ENCODE measurements around the gene FUCA2.
"Not testable (repeated sequence)": the region's sequence is repeated elsewhere in the genome, so short reads cannot be mapped to it uniquely, and the experiment has no call there.

FUCA2 gene

DNA sequence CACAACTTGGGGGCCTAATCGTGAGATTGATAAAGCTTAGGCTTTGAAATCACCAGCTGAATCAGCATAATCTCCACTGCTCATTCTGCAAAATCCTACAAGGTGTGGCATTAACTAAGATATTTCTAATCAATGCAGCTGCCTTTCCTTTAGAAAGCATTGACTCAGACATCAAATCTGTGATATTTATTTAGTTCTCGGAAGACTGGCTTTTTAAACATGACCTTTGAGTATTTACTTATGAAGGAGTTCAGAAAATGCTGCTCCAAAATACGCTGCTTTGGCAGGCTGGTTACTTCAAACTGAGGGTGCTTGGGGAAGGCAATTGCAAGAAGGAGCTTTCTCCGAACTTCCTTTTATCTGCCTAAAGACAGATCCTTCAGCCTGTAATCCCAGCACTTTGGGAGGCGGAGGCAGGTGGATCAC, 23.7 kb upstream of the FUCA2 start:
- no peak for DNase-seq

DNA sequence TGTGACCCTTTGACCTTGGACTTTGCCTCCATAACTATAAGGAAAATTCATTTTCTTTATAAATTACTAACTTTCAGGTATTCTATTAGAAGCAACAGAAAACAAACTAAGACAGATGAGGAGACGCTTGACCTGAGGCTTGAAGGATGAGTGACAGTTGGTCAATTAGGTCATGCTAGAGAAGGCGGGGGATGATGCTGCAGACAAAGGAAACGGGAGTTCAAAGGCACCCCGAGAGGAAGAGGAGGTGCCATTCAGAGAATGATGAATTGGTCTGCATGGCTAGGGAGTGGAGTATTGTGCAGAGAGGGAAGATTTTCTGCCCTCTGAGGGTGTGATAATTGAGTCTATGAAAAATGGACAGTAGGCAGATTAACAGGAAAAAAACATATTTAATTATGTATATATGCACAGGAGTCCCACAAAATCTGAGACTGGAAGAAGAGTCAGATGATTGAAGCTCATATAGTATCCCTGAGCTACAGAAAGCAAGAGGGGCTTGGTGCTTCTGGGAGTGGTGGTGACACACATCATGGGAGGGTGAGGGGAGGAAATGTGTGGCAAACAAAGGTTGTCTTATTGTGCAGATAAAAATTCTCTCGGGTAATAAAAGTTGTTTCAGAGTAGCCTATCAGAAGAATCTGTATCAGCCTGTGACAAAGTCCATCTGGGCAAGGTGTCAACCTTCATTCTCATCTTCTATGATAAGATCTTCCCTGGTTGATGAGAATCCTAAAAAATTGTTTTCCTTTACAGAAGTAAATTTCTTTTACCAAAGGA, 20.4 kb upstream of the FUCA2 start:
- no peak for DNase-seq

DNA sequence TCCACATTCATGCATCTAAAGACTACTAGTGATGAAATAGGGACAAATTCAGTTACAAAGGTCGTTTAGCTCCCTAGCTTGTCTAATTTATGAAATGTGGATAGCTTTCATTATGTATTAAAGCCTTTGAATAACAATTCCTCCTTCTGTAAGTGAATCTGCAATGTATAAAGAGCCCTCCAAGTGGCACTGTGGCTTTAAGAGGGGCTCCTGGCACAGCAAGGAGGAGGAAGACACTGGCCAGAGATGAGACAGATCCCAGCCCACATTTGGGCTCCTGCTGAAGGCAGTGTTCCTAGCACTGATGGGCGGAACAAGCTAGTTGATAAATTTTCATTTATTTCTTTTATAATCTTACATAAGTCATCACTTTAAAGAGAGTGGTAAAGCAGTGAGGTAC, 17.6 kb upstream of the FUCA2 start:
- no peak for DNase-seq

DNA sequence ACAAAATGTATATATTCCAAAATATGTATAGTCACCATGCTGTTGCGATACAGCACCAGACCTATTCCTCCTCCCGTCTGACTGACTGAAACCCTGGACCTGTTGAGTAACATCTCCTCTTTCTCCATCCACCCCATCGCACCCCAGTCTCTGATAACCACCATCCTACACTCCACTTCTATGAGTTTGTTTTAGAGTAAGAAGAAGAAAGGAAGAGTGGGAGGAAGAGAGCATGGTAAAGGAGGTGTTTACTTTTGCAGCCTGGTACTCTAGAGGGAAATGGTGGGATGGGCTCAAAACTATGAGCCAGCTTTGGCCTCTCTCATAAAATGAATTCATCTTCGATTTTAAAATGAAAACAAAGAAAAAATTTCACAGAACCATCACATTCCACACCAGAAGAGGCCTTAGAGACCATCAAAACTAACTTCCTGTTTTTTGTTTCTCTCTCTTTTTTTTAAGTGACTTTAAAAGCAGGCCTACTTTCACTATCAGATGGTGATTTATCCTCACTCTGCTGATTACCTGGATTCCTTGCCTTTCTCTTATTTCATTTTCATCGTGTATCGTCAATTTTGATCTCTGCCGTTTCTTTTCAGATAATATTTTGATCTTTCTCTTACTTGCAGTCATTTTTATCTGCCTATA, 16.8 kb upstream of the FUCA2 start:
- DNase-seq, result no peak

DNA sequence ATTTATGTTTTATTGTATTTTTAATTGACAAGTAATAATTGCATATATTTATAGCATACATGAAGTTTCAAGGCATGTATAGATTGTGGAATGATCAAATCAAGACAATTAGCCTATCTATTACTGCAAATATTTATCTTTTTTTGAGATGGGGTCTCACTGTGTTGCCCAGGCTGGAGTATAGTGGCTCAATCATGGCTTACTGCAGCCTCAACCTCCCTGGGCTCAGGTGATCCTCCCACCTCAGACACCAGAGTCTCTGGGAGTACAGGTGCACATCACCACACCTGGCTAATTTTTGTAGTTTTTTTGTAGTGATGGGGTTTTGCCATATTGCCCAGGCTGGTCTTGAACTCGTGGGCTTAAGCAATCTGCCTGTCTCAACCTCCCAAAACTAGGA, 16.2 kb upstream of the FUCA2 start:
- DNase-seq, result no peak

DNA sequence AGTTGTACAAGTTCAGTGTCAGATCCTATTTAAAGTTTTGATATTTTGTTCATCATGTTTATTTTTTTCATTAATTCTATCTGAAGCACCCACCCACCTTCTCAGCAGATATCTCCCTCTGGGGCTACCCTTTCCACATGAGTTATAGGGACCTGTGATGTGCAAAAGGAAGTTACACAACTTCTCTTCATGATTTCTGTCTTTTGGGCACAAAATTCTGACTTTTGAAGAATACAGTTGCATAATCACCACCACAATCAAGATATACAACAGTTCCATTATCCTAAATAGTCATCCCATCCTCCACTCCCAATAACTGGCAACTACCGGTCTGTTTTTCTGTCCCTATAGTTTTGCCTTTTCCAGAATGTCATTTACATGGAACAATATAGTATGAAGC, 13.8 kb upstream of the FUCA2 start:
- no peak for DNase-seq

DNA sequence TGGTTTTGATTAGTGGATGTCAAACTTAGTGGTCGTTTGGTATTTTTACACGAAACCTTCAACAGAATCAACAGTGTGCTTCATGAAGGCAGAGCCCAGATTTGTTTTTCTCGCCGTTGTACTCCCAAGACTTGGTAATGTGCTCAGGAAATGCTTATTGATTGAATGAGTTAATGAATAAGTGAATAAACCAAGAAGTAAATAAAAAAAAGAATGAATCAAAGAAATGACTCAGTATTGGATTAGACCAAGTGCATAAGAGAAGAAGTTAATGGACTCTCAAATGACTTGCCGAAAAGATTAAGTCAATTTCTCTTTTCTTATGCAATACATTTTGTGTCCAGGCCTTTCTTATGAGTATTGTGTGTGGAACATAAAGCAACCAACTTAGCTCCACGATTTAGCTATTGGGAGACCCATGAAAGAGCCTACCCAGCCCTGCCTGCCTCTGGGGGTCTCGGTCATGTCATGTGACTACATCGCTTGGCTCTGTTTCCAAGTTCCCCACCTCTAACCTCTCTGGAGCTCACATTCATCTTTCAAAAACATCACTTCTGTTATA, 10.6 kb upstream of the FUCA2 start:
- DNase-seq, result no peak

DNA sequence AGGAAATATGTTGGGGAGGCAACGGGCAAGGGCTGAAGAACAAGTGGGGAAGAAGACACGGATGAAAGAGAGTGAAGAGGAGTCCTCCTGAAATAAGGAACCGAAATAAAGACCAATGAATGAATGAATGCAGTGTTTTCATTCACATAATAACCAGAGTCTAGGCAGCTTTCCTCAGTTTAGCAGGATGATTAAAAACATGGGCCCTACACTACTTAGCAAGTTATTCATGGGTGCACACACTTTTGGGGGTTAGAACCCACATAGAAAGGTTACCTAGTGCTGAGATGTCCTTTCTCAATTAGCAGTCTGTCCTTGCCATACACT, 5.9 kb upstream of the FUCA2 start:
- DNase-seq, result no peak

DNA sequence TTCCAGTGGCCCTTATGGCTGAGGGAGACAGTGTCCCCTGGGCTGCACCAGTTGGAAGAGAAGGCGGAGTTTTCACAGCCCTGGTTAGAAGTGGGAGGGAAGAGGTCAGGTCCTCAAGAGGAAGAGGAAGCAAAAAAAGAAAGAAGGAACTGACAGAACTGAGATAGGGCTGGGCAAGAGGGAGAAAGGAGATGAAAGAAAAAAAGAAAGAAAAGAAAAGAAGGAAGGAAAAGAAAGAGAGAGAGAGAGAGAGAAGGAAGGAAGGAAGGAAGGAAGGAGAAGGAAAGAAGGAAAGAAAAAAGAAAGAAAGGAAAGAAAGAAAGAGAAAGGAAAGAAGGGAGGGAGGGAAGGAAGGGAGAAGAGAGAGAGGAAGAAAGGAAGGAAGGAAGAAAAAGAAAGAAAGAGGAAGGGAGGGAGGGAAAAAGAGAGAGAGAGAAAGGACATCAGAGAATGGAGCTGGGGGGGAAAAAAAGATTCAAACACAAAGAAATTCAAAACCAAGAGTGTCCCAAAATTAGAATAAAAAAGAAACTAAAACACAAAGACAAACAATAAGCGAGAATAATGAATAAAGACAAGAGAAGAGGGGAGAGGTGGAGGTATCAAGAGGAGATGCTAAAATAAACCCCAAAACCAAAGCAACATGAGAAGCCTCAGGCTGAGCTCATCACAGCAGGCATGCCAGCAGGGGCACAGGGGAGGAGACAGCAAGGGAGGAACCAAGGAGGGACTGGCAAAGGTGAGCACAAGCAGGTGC, 5.3 kb upstream of the FUCA2 start:
- no peak for DNase-seq

DNA sequence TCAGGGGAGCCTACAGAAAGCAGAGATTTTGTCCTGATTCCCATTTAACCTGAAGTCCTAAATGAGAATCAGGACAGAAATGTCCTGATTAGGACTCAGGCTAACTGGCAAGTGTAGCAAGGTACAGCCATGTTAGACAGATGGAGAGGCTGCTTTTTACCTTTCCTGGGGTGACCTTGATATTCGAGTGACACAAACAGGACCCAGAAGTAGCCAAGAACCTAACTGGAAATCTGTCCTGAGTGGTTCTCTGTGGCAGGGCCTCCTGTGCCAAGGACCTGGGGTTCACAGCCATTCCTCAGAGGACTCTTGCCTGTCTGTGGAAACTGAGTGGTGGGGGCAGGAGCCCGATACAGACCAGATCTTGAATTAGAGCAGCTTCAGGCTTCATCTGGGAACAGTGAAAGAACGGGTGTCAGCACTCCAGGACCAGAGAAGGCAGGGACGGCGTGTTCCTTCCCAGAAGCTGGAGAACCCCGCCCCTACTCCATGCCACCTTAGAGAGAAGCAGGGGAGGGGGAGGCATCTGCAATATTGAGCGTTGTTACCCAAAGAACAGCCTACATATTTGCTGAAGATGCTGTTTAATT, 4.3 kb upstream of the FUCA2 start:
- DNase-seq, result no peak

DNA sequence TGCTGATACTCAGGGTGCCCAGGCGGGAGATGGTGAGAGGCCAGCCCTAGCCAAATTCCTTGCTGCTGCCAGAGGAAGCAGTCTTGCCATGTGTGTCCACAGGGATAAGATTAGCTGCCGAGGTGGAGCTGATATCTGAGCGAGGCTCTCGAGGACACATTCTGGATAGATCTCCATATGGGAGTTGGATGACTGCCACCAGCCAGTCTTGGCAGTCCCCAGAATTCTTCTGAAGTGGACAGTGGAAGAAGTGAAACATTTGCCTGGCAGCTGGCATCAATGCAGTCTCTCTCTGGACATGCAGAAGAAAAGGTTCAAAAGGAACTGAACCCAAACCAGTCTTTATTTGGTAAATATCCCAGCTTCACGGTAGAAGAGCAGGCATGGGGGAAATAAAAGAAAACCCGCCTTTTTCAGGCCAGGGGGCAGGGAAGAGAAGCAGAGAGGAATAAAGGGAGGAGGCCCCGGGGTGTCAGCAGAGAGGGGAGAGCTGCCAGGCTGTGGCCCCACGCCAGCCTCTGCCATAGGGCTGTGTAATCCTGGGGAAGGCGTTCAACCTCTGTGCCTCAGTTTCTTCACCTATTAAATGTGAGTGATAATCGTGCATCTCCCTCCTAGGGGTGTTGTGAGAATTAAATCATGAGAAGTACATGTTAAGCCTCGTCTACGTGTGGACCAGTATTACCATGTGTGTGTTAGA, 3.7 kb upstream of the FUCA2 start:
- no peak for DNase-seq

DNA sequence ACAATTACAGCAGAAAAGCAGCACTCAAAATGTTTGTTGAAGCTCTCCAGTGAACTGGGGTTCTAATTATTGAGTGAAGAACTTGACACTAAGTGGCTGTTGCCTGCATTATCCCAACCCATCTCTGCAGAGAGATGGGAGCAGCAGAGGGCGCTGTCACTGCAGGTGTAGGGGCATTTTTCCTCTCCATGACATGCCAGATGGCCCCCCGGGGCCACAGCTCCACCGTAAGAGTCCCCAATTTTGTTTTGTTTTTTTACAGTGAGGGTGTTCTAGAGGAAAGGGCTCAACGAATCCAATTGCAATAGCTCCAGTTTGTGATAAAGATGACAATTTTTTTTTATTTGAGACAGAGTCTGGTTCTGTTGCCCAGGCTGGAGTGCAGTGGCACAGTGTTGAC, 1.9 kb upstream of the FUCA2 start:
- DNase-seq, result peak; percentile 35

DNA sequence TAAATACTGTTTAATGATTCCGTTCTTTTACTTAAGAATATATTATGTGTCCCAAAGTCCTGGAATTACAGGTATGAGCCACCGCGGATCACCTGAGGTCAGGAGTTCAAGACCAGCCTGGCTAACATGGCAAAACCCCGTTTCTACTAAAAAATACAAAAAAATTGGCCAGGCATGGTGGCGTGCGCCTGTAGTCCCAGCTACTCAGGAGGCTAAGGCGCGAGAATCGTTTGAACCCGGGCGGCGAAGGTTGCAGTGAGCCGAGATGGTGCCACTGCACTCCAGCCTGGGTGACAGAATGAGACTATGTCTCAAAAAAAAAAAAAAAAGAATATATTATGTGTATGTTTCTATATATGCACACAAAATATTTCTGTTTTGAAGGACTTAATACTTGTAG, 1.2 kb downstream of the FUCA2 start:
- DNase-seq, result not testable (repeated sequence)

DNA sequence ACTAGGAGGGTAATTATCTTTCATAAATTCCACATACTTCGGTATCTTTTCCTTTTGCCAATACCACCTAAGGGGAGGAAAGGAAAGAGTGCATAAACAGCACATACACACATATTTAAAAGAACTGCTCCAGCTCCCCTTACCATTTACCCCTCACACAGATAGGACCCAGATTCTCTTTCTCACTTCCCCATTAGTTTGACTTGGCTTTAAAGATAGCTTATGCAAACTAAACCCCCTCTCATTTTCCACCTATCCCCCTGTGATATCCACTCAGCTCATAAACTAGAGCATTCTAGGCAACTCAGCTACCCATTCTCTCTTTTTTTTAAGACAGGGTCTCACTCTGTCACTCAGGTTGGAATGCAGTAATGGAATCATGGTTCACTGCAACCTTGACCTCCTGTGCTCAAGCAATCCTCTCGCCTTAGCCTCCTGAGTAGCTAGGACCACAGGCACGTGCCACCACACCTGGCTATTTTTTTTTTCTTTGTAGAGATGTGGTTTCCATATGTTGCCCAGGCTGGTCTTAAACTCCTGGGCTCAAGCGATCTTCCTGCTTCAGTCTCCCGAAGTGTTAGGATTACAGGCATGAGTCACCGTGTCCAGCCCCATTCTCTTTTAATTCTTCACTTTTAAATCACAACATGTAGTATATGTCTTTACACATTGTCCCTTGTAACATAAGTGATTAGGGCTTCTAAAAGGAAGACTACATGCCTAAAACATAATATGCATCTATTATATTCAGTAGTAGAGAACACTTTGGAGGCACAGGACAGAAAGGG, 4.0 kb downstream of the FUCA2 start:
- no peak for DNase-seq

DNA sequence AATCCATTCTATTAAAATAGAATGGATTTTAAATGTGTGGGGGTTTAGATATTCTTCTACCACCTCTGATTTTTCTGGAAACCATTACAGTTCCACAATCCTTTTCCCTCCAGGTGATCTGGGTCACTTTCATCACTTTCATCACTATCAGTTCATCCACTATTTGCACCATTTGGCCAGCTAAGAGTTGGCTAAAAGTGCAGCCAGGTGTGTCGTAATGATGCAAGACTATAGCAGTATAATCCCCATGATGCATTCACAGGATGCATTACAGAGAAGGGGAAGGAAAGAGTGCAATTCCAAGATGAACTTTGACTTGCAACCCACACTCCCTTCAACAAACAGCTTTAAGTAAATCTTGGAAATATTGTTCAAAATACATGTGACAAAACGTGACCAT, 4.9 kb downstream of the FUCA2 start:
- DNase-seq, result no peak

DNA sequence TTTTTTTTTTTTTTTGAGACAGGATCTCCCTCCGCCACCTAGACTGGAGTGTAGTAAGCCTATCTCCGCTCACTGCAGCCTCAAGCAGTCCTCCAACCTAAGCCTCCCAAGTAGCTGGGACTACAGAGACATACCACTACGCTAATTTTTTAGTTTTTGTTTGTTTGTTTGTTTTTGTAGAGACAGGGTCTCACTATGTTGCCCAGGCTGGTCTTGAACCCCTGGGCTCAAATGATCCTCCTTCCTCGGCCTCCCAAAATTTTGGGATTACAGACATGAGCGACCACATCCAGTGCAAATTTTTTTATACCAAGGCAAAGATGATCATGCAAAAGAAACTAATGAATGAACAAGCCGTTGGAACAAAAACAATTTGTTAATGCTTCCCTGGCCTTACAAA, 5.3 kb downstream of the FUCA2 start:
- no peak for DNase-seq

DNA sequence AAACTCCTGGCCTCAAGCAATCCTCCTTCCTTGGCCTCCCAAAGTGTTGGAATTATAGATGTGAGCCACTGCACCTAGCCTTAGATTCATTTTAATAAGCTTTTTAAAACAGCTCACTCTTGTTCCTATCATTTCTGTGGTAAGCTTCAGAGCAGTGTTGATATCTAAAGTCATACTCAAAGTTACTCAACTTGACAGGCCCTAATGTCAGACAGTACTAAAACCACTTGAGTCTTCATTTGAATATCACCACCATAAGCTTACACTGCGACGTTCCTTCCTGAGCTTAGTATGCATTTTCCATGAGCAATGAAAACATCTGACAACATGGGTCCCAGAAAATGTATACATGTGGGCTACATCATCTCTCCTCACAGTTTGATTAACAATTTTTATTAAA, 6.0 kb downstream of the FUCA2 start:
- no peak for DNase-seq

DNA sequence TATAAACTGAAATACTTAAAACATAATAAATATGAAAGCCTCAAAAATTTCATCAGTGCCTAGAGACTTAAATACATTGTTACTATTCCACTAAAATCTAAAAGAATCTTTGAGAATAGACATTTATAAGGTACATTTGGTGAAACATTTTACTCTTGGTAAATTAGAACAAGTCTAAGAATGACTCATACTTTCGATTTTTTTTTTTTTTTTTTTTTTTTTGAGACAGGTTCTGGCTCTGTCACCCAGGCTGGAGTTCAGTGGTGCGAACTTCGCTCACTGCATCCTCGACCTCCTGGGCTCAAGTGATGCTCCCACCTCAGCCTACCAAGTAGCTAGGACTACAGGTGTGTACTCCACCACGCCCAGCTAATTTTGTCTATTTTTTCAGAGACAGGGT, 6.4 kb downstream of the FUCA2 start:
- no peak for DNase-seq

DNA sequence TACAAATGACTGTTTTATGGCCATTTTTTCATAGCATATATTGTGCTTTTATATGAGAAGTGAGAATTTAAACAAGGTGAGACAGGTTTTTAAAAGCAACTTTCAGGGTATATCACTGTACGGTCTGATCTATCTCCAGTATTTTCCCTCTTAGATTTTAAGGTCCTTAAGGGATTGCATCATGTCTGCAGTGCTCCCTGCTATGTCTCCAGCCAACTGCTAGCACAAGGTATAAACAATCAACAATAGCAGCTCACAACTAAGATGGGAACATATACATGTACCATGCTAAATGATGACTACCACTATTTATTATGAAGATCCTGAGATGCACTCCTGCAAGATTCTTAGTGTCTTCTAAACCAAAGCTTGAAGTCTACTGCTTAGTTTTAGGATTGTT, 7.2 kb downstream of the FUCA2 start:
- no peak for DNase-seq

DNA sequence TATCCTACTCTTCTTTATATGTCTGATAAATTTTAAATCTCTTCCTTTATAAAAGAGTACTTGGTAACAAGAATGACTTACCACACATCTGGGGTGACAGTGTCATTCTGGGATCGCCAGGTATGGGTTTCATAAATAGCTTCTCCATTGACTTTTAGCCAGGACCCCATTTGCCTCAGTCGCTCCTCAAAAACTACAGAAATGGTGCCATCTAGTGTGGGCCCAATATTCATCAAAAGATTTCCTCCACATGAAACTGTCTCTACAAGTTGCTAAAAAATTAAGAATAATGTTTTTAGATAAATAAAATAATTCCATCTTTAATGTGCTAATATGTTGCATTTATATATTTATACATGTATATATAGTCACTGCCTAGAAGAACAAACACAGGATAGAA, 9.7 kb downstream of the FUCA2 start:
- no peak for DNase-seq

DNA sequence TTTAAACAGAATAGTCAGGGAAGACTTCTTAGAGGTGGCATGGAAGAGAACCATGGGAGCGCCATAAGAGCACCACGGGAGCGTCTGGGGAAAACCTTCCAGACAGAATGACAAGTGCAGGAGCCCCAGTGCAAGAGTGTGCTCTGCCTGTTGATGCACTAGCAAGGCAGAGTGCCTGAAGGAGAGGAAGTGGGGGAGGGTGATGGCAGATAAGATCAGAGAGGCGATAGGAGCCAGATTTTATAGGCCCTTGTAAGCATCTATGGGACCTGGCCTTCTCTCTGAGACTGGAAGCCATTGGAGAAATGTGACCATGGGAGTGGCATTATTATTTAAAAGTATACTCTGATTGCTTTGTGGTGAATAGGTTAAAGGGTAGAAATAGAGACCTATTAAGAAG, 13.1 kb downstream of the FUCA2 start:
- no peak for DNase-seq

DNA sequence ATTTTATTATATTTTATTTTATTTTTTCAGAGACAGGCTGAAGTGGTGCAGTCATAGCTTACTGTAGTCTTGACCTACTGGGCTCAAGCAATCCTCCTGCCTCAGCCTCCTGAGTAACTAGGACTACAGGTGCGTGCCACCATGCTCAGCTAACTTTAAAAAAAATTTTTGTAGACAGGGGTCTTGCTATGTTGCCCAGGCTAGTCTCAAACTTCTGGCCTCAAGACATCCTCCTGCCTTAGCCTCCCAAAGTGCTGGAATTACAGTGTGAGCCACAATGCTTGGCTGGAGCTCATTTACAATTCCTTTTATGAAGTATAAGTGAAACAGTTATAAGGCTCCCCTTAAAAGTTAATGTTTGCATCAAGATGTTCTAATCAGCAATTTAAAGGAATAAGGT, 14.5 kb downstream of the FUCA2 start:
- no peak for DNase-seq

All from COR-L47 (cell line).